Stimulated activated naive CD4-positive, alpha-beta T cell treated with Interleukin-2 at 50 U/mL for 16 hours (primary cell): ENCODE data around the gene GATA2.

Source experiments
- DNase-seq: peaks from one replicate; lab custom pipeline; 2025; lab: John Stamatoyannopoulos, UW

The GATA2 gene

DNA sequence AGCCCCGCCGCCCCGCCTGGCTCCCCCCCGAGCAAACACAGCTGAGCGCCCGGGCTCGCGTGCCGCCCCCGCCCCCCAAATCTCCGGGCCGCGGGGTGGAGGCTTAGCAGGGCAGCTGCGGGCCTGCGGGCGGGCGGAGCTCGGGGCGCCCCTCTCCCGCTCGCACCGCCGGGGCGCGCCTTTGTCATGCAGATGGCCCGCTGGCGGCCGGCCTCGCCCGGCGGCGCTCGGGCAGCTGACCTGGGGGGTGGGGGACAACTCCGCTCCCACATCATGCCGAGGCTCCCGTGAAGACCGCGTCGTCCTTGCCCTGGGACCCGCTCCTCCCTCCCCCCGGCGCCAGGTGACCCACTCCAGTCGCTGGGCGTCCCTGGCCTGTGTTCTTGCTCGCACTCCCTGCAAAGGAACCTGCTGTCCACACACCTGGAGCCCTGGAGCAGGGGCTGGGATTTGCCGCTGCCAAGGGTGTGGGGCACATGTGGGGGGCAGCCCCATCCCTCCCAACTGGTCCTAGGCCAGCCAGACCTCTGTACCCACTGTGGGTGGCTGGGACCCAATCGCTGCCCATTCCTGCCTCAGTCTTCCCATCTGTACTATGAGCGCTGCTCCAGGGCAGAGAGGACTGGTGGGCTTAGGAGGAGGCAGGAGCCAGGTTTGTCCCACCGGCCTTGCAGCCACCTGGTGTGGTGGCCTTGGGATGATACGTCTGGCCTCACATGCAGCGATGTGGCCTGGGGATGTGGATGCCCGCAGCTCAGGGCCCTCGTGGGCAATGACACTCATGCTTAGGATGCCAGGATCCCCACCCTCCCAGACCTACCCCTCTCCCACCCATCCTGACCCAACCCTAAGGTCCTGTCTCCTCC lies 59.8 kb downstream of the GATA2 start:
- no peak for DNase-seq

DNA sequence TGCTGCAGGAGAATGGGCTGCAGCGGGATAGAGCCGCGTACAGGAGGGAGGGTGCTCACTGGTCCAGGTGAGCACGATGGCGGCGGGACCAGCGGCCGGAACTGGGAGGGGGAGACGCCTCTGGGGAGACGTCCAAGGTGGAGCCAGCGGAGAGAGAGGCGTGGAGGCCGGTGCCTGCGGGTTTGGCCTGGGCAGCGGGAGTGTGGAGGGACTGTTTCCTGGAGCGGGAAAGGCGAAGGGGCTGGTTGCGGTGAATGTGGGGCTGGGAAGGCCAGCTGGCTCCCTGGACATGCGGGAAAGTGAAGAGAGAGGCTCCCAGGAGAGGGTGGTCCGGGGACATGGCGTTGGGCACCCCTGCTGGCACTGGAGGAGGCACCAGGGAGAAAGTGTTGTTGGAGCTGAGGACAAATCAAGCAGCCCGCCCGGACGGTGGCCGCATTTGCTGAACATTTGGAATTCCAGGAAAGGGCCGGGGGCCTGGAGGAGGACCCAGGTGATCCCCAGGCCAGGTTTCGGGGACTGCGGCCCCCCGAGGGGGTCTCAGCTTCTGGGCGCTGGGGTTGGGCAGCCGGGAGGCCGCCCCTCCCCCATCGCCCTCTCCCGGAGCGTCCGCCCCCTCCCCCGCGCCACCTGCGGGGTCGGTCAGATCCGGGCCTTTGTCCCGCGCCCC lies 60.6 kb downstream of the GATA2 start:
- no peak for DNase-seq

DNA sequence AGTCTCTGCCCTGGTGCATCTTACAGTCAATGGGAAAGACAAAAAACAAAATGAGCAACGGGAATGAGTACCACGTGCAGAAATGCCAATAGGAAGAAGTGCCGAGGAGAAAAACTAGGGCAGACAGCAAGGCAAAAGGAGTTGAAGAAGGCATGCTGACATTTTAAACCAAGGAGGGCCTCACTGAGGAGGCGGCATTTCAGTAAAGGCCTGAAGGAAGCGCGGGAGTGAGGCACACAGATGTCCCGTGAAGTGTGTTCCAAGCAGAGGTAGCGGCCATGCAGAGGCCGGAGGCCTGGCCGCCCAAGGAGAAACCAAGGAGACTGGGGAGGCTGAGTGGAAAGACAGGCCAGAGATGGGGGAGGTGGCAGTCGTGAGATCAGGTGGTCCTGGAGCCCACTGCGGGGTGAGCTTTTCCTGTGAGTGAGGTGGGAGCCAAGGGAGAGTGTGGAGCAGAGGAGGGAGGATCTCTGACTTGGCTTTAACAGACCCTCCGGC lies 61.1 kb downstream of the GATA2 start:
- no peak for DNase-seq

DNA sequence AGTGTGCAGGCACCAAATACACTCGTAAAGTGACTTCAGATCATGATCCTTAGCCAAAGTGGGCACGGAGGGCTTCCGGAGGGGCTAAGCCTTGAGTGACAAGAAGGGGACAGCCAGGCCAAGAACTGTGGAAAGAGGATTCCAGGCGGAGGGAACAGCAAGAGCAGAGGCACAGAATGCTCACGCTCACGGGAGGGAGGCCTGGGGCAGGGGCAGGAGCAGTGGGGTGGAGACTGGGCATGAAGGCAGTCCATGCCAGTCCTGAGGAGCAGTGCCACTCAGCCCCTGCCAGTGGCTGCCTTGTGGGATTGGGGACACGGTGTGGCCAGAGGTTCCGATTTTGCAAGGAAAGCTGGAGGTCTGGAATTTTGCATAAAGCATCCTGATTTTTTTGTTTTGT lies 62.3 kb downstream of the GATA2 start:
- no peak for DNase-seq

DNA sequence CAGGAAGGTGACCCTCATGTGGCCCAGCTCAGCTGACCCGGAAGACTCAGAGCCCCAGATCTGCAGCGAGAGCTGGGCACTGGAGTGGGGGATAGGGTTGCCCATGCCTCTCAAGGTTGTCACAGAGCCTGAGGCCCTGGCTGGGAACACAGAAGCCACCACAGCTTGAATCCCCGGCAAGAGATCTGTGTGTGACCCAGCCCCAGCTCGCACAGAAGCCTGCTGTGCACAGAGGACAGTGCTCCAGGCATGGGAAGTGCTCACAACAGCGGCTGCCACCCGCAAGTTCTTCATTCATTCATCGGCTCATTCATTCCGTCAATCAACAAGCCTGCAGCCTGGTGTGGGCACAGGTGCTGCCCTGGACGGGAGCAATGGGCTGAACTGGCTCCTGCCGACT lies 62.7 kb downstream of the GATA2 start:
- no peak for DNase-seq

DNA sequence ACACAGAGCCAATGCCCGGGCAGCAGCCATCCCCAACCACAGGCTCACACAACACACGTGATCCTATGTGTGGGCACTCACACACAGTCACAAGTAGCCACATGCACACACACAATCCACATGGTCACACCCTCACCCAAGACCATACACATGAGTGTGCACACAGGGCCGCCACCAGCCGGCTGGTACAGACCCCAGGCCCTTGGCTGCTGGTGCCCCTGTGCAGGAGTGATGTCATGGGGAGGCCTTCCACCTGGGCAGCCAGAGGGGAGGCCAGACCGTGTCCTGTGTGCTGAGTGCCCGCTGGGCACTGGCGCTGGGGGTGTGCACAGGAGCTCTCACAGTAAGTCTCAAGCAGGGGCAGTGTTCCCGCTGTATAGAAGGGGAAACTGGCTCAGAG lies 63.2 kb downstream of the GATA2 start:
- DNase-seq, result no peak
